H54 (cell line): ENCODE measurements around the gene MUC5B.

Source experiments
- DNase-seq: peaks from one replicate; pipeline ENCODE4 v3.0.0; 2011; ENCODE audit warnings: low spot score, mixed read lengths; ENCODE audit not compliant: insufficient read length
- FAIRE-seq: peaks from 3 replicates; lab custom pipeline; 2011; peaks lifted over from hg19 to GRCh38; lab: Jason Lieb, UNC
- POLR2A ChIP-seq: IDR thresholded peaks from 2 replicates; pipeline ENCODE4 v1.6.1; 2011; ENCODE audit warnings: low read depth, mild to moderate bottlenecking, low read length

The MUC5B gene

GRCh38 chr11:1279674-1280055 lies 56.8 kb downstream of the MUC5B start:
- FAIRE-seq (no peak), DNase-seq (no peak)
- no peak for TF ChIP-seq POLR2A

- FAIRE-seq: no peak
- no peak for TF ChIP-seq POLR2A
- DNase-seq: no peak
Measured at GRCh38 chr11:1280116-1281035, 57.5 kb downstream of the MUC5B start.

DNA sequence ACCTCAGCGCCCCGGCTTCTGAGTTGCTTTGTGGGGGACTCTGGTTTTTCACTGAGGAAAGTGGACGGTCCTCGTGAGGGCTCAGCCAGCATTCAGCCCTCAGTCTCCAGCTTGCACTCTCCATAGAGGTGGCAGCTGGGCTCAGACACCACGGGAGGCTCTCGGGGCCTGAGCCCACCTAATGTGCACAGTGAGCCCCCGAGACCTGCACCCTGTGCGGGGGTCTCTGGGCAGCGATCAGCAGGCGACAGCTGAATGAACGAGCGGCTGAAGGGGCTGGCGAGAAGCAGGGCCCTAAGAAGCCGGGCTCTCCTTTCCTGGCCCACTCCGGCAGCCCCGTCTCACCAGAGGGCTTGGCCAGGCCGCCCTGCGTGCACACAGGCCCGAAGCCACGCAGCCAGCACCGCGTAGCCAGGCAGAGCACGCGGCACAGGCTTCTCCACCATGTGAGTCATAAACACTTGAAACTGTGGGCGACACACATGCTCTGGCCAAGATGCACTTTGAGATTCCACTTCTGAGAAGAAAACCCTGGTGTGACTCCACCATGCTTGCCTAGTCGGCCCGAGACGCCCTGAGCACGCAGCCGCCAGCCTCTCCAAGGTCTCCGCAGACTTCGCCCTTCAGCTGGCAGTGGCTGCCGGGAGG lies 58.6 kb downstream of the MUC5B start:
- TF ChIP-seq POLR2A: no peak
- FAIRE-seq: no peak
- no peak for DNase-seq

- FAIRE-seq (no peak), DNase-seq (no peak)
- no peak for TF ChIP-seq POLR2A
Measured at GRCh38 chr11:1281974-1282365, 59.1 kb downstream of the MUC5B start.

DNA sequence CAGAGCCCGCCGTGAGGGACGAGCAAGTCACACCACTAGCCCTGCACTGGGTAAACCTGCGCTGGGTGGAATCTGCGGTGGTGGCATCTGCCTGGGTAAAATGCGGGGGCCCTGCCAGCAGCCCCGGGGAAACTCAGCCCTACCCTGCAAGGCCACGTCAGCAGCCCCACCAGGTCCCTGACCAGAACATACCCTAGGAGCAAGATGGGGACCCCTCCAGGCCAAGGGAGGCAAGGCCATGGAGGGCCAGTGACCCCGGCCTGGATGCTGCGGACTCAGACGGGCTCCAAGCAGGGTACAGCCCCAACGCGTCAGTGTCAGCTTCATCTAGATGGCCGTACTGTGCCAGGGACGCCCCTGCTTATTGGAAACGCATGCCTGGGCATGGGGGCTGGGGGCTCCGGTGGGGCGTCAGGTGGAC lies 60.2 kb downstream of the MUC5B start:
- no peak for FAIRE-seq
- no peak for TF ChIP-seq POLR2A
- no peak for DNase-seq

- no peak for DNase-seq
- no peak for FAIRE-seq
- no peak for TF ChIP-seq POLR2A
Measured at GRCh38 chr11:1283906-1284305, 61.0 kb downstream of the MUC5B start.

DNA sequence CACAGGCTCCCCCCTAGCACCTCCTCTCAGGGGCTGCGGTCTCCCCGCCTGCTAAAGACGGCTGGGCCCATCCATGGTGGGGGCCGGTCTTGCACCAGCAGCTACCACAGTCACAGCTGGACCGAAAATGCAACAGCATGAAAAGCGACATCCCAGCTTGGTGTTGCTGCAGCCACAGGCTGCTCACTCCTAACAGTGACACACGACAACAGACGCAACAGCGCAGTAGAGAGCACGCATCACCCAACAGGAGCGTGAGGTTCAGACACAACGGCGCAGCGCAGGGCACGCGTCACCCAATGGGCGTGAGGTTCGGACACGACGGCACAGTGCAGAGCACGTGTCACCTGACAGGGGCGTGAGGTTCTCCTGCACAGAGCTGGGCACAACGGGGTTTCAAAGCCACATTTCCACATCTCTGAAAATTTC lies 62.5 kb downstream of the MUC5B start:
- DNase-seq (no peak), FAIRE-seq (no peak)
- no peak for TF ChIP-seq POLR2A

GRCh38 chr11:1285876-1286275 lies 63.0 kb downstream of the MUC5B start:
- no peak for DNase-seq
- no peak for TF ChIP-seq POLR2A
- FAIRE-seq: no peak

GRCh38 chr11:1287928-1288327 lies 65.1 kb downstream of the MUC5B start:
- DNase-seq (no peak), FAIRE-seq (no peak)
- TF ChIP-seq POLR2A: no peak

DNA sequence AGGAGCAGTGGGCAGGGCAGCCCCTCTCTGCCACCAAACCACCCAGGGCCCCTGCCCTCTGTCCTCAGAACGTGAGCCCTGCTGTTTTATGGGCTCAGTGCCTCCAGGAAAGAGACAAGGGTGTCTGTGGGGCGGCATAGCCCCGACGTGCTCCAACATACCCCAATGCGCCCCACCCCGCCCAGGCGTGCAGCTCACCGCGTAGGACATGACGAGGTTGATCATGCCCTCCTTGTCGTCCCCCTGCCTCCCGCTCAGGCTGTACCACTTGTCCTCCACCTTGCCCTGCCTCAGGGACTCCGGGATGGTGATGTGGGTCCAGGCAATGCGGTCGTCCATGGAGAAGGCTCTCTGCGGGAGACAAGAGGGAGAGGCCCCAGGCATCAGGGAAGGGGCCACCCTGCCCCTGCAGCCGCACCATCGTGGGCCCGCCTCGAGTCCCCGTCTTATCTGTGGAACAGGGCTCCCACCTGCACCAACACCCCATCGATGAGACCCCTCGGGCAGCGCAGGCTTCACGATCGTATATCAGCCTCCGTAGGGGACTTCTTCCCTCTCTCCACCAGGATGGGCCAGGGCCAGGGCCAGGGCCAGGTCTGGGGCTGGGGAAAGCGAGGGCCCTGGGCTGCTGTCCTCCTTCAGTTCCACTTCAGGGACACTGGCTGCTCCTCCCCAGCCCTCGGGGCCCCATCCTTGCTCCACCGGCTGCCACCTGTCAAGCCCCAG lies 65.7 kb downstream of the MUC5B start:
- TF ChIP-seq POLR2A: no peak
- DNase-seq (no peak), FAIRE-seq (no peak)

DNA sequence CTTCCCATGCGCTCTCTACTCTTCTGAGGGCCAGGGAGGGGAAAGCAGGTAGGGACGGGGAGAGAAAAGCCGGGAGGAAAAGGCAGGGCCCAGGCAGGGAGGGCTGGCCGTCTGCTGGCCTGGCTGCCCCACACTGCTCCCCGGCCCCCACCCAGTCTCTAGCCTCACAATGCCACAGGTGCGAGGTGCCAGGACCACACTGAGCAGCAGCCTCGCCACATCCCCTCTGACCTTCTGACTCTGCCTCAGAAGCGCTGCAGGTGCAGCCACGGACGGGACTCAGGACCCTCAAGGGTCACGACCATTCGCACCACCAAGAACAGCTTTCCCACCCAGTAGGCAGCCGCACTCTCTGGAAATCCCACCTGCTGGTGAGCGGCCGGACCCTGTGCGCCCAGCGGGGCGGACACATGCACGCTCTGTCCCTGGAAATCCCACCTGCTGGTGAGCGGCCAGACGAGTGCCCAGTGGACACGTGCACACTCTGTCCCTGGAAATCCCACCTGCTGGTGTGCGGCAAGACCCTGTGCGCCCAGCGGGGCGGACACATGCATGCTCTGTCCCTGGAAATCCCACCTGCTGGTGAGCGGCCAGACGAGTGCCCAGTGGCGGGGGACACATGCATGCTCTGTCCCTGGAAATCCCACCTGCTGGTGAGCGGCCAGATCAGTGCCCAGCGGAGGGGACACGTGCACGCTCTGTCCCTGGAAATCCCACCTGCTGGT lies 66.5 kb downstream of the MUC5B start:
- DNase-seq (no peak), FAIRE-seq (no peak)

GRCh38 chr11:1290052-1291040 lies 67.5 kb downstream of the MUC5B start:
- TF ChIP-seq POLR2A: no peak
- no peak for DNase-seq
- FAIRE-seq: no peak

More for the DNA sequence above, 66.5 kb downstream of the MUC5B start:
- TF ChIP-seq POLR2A: no peak
